HepG2 (cell line): ENCODE data around the gene MAN2A2. TPM values are rescaled to one million over a fixed set of nuclear protein-coding genes. Genes with fewer than 3 reads are reported as not detected.

ENCODE experiments used
- HNRNPLL ChIP-seq: fragments of 200-400 bp; formaldehyde crosslinking; IDR thresholded peaks from 2 replicates; pipeline ENCODE4 v1.6.1; 2017; ENCODE audit warnings: mild to moderate bottlenecking, low read depth, low read length; ENCODE audit not compliant: poor library complexity, severe bottlenecking
- ZKSCAN1 ChIP-seq: fragments of 150-350 bp; IDR thresholded peaks from 2 replicates; pipeline ENCODE4 v1.6.1; 2014; ENCODE audit warnings: low read length
- ZNF33B ChIP-seq: sonication (generic); formaldehyde crosslinking; IDR thresholded peaks from 2 replicates; pipeline ENCODE4 v1.5.1; 2020; ENCODE audit warnings: mild to moderate bottlenecking, missing genetic modification reagents
- ZNF598 ChIP-seq: sonication (generic); formaldehyde crosslinking; IDR thresholded peaks from 2 replicates; pipeline ENCODE4 v1.5.1; 2020; ENCODE audit warnings: mild to moderate bottlenecking, missing genetic modification reagents, borderline replicate concordance
- ZNF792 ChIP-seq: IDR thresholded peaks from 2 replicates; pipeline ENCODE4 v1.6.1; 2016
- ZSCAN12 ChIP-seq: sonication (generic); formaldehyde crosslinking; IDR thresholded peaks from 2 replicates; pipeline ENCODE4 v1.9.0; 2021; ENCODE audit warnings: mild to moderate bottlenecking, missing genetic modification reagents
- polyA plus RNA-seq, 8 experiments: library from polyadenylated mRNA; depleted of rRNA in 3 of 8; stranded (reverse) in 7 of 8; unstranded in 1 of 8; fragments of >200 nt; fragmentation: Illumina TruSeq in 4 of 8; extraction: Trizol in 4 of 8; gene quantifications; 2 replicates each; pipeline versions ENCODE4 v1.2.1 to v1.2.3, GENCODE V29; 2011 to 2016; ENCODE audit warnings: low read depth in 4 of 8, missing spikeins in 1 of 8, mixed read lengths in 1 of 8; ENCODE audit not compliant: insufficient read depth in 1 of 8
- total RNA-seq, 5 experiments: library from RNA; depleted of rRNA; stranded (reverse); fragments of >200 nt; fragmentation: Illumina TruSeq; extraction: Trizol; gene quantifications; 2 replicates each; pipeline ENCODE4 v1.2.3, GENCODE V29; 2016; ENCODE audit warnings: low read depth in 1 of 5
- TF ChIP-seq, protein P1 (sequence below), 2 experiments: sonication (generic) in 1 of 2; formaldehyde crosslinking in 1 of 2; IDR thresholded peaks; 2 replicates each; pipeline versions ENCODE4 v1.4.0 to v1.6.1; 2018 to 2020; ENCODE audit warnings: missing genetic modification reagents in 2 of 2, borderline replicate concordance in 1 of 2, low read depth in 1 of 2, mild to moderate bottlenecking in 1 of 2, missing biosample characterization in 1 of 2
- TF ChIP-seq, protein P2 (sequence below): sonication (generic); formaldehyde crosslinking; IDR thresholded peaks from 2 replicates; pipeline ENCODE4 v1.5.0; 2020; ENCODE audit warnings: mild to moderate bottlenecking, missing genetic modification reagents, moderate library complexity
- TF ChIP-seq, protein P3 (sequence below): sonication (generic); formaldehyde crosslinking; IDR thresholded peaks from 2 replicates; pipeline ENCODE4 v1.4.0; 2020; ENCODE audit warnings: low read depth, missing genetic modification reagents

The MAN2A2 gene
- total and polyA plus RNA-seq, 2 of the 13 experiments (the other 11 are each of a cell fraction or from before 2014, with no cell fraction given): 17.5 to 51.5 TPM

DNA sequence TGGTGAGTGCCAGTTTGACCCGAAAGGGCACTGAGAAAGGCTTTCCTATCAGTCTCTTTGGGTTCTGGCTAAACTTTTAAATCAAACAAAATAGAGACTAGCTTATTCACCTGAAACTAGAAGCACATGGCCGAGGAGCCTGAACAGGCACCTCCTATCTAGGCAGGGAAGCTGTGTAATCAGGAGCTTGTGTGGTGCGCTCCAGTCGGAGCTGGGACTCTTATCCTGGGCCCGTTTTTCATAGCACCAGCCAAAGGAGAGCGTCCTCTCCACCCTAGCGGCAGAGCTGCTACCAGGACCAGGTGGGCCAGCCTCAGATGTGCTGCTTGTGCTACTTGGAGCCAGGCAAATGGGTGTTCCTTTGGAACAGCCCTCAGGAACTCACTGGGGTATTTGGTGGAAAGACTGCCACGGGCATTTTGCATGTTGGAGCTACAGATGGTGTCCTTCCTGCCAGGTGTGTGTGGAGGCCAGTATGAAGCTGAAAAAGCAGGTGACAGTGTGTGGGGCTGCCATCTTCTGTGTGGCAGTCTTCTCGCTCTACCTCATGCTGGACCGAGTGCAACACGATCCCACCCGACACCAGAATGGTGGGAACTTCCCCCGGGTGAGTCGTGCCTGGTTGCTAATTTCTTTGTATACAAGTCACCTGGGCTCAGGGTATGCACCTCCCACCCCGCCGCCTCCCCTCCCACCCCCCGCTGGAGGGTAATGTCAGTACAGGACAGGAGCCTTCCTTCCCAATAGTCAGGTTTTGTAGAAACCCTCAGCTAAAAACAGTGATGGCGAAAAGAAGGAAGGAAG lies 833 bp downstream of the MAN2A2 start (continued):
- TF ChIP-seq, protein P1, sequence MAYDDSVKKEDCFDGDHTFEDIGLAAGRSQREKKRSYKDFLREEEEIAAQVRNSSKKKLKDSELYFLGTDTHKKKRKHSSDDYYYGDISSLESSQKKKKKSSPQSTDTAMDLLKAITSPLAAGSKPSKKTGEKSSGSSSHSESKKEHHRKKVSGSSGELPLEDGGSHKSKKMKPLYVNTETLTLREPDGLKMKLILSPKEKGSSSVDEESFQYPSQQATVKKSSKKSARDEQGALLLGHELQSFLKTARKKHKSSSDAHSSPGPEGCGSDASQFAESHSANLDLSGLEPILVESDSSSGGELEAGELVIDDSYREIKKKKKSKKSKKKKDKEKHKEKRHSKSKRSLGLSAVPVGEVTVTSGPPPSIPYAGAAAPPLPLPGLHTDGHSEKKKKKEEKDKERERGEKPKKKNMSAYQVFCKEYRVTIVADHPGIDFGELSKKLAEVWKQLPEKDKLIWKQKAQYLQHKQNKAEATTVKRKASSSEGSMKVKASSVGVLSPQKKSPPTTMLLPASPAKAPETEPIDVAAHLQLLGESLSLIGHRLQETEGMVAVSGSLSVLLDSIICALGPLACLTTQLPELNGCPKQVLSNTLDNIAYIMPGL (CRISPR knock-in tag; IDR thresholded peaks at IDR 0.05; ENCODE audit: borderline replicate concordance in 1 of 2, low read depth in 1 of 2): peak in 1 of 2 experiments; percentile 48; a peak in 3 of 4 replicates
- TF ChIP-seq ZSCAN12 (CRISPR knock-in tag) (no peak), HNRNPLL (no peak), ZNF792 (CRISPR knock-in tag) (0 out of 2 replicates have a peak, but pooled peaks have one; percentile 48), ZNF33B (CRISPR knock-in tag) (0 out of 2 replicates have a peak, but pooled peaks have one; percentile 54), ZKSCAN1 (no peak), ZNF598 (CRISPR knock-in tag) (no peak)
- TF ChIP-seq, protein P2, sequence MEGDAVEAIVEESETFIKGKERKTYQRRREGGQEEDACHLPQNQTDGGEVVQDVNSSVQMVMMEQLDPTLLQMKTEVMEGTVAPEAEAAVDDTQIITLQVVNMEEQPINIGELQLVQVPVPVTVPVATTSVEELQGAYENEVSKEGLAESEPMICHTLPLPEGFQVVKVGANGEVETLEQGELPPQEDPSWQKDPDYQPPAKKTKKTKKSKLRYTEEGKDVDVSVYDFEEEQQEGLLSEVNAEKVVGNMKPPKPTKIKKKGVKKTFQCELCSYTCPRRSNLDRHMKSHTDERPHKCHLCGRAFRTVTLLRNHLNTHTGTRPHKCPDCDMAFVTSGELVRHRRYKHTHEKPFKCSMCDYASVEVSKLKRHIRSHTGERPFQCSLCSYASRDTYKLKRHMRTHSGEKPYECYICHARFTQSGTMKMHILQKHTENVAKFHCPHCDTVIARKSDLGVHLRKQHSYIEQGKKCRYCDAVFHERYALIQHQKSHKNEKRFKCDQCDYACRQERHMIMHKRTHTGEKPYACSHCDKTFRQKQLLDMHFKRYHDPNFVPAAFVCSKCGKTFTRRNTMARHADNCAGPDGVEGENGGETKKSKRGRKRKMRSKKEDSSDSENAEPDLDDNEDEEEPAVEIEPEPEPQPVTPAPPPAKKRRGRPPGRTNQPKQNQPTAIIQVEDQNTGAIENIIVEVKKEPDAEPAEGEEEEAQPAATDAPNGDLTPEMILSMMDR (CRISPR knock-in tag): peak; percentile 24
- TF ChIP-seq, protein P3, sequence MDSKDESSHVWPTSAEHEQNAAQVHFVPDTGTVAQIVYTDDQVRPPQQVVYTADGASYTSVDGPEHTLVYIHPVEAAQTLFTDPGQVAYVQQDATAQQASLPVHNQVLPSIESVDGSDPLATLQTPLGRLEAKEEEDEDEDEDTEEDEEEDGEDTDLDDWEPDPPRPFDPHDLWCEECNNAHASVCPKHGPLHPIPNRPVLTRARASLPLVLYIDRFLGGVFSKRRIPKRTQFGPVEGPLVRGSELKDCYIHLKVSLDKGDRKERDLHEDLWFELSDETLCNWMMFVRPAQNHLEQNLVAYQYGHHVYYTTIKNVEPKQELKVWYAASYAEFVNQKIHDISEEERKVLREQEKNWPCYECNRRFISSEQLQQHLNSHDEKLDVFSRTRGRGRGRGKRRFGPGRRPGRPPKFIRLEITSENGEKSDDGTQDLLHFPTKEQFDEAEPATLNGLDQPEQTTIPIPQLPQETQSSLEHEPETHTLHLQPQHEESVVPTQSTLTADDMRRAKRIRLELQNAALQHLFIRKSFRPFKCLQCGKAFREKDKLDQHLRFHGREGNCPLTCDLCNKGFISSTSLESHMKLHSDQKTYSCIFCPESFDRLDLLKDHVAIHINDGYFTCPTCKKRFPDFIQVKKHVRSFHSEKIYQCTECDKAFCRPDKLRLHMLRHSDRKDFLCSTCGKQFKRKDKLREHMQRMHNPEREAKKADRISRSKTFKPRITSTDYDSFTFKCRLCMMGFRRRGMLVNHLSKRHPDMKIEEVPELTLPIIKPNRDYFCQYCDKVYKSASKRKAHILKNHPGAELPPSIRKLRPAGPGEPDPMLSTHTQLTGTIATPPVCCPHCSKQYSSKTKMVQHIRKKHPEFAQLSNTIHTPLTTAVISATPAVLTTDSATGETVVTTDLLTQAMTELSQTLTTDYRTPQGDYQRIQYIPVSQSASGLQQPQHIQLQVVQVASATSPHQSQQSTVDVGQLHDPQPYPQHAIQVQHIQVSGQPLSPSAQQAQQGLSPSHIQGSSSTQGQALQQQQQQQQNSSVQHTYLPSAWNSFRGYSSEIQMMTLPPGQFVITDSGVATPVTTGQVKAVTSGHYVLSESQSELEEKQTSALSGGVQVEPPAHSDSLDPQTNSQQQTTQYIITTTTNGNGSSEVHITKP (CRISPR knock-in tag): no peak
- TF ChIP-seq, all 625 proteins: peak for 28
